Uterus (tissue), 4 donors: ENCODE results near the gene WDR49. TPM values are rescaled to one million over a fixed set of nuclear protein-coding genes. Genes with fewer than 3 reads are reported as not detected.

Experiments used
- DNase-seq, 2 donors: peaks; one replicate each; pipeline ENCODE4 v3.0.0-alpha.2; 2019 to 2020
- H3K27ac ChIP-seq, 2 donors: fragments of 200-600 bp; sonication (generic); 1 replicate in 1 of 2; 2 replicates in 1 of 2; pipeline ENCODE4 v1.5.1; 2016 to 2018
- H3K27me3 ChIP-seq, 2 donors: fragments of 200-600 bp; sonication (generic); one replicate each; pipeline ENCODE4 v1.5.1; 2018 to 2019; ENCODE audit warnings: control low read depth in 1 of 2
- H3K36me3 ChIP-seq, 2 donors: fragments of 200-600 bp; sonication (generic); one replicate each; pipeline ENCODE4 v1.5.1; 2019; ENCODE audit warnings: control low read depth in 1 of 2
- H3K4me1 ChIP-seq, 2 donors: fragments of 200-600 bp; sonication (generic); one replicate each; pipeline ENCODE4 v1.5.1; 2018 to 2019; ENCODE audit warnings: control low read depth in 1 of 2
- H3K4me3 ChIP-seq, 2 donors: fragments of 200-600 bp; sonication (generic); 1 replicate in 1 of 2; 2 replicates in 1 of 2; pipeline ENCODE4 v1.5.1; 2018 to 2019; ENCODE audit warnings: mild to moderate bottlenecking in 1 of 2
- H3K9me3 ChIP-seq, 2 donors: fragments of 200-600 bp; sonication (generic); one replicate each; pipeline ENCODE4 v1.5.1; 2019; ENCODE audit warnings: control low read depth in 1 of 2
- CTCF ChIP-seq, 4 experiments: fragments of 200-600 bp in 2 of 4; fragments of 450-650 bp in 2 of 4; sonication (generic) in 2 of 4; IDR thresholded peaks; one replicate each; pipeline ENCODE4 v1.5.1; 2016 to 2019; ENCODE audit warnings: antibody characterized with exemption in 4 of 4, mild to moderate bottlenecking in 2 of 4, moderate library complexity in 1 of 4
- POLR2A ChIP-seq, 2 donors: fragments of 450-650 bp; IDR thresholded peaks; one replicate each; pipeline ENCODE4 v1.6.1; 2016; ENCODE audit warnings: antibody characterized with exemption in 2 of 2, mild to moderate bottlenecking in 1 of 2, moderate library complexity in 1 of 2
- intact Hi-C: fragments of 100-400 bp; cut with DNase I; formaldehyde crosslinking; loops from one replicate; pipeline ENCODE4 v1.15.1; 2023; ENCODE audit warnings: low total_unique reads
- total RNA-seq, 4 donors: library from RNA; depleted of rRNA in 3 of 4; stranded (reverse); fragments of >200 nt in 3 of 4; gene quantifications; one replicate each; pipeline versions ENCODE4 v1.1.0 to v1.2.4, GENCODE V29; 2014 to 2023
- donor health status: DM: yes; HTN: yes; CAD: no.

WDR49 gene
- total RNA-seq, 4 donors from 2014 or later, result 1.7 to 23.1 (median 6.5) TPM

- no peak for DNase-seq
- H3K36me3 ChIP-seq, result no peaks in the 10 kb centered on the region
- no peak overlapping the region for H3K27ac ChIP-seq
- H3K9me3 ChIP-seq, result no peaks in the 10 kb centered on the region
- no peaks in the 10 kb centered on the region for H3K27me3 ChIP-seq
- TF ChIP-seq CTCF (IDR thresholded peaks at IDR 0.05), result no peak
- TF ChIP-seq POLR2A (IDR thresholded peaks at IDR 0.05), result no peak
- intact Hi-C loops, result no loop called here
- no peak overlapping the region for H3K4me3 ChIP-seq
- H3K4me1 ChIP-seq, result no peaks in the 10 kb centered on the region
Measured at GRCh38 chr3:167487556-167487955, 166.2 kb downstream of the WDR49 start.

GRCh38 chr3:167484551-167484950 lies 169.2 kb downstream of the WDR49 start:
- intact Hi-C loops, result no loop called here
- H3K9me3 ChIP-seq, result no peaks in the 10 kb centered on the region
- H3K4me1 ChIP-seq, result no peaks in the 10 kb centered on the region
- H3K27me3 ChIP-seq, result no peaks in the 10 kb centered on the region
- H3K36me3 ChIP-seq, result no peaks in the 10 kb centered on the region
- H3K4me3 ChIP-seq, result no peak overlapping the region
- no peak overlapping the region for H3K27ac ChIP-seq
- TF ChIP-seq POLR2A (IDR thresholded peaks at IDR 0.05) (no peak), CTCF (IDR thresholded peaks at IDR 0.05) (no peak)
- no peak for DNase-seq

GRCh38 chr3:167483708-167484475 lies 169.8 kb downstream of the WDR49 start:
- Histone ChIP-seq H3K4me1 (no peaks in the 10 kb centered on the region), H3K27ac (no peak overlapping the region), H3K4me3 (no peak overlapping the region), H3K27me3 (no peaks in the 10 kb centered on the region), H3K36me3 (no peaks in the 10 kb centered on the region), H3K9me3 (no peaks in the 10 kb centered on the region)
- no peak for DNase-seq
- intact Hi-C loops, result no loop called here
- TF ChIP-seq CTCF (IDR thresholded peaks at IDR 0.05) (no peak), POLR2A (IDR thresholded peaks at IDR 0.05) (no peak)

GRCh38 chr3:167481164-167481563 lies 172.6 kb downstream of the WDR49 start:
- no peak for TF ChIP-seq CTCF (IDR thresholded peaks at IDR 0.05)
- no peak for TF ChIP-seq POLR2A (IDR thresholded peaks at IDR 0.05)
- DNase-seq, result no peak
- H3K36me3 ChIP-seq, result no peaks in the 10 kb centered on the region
- no peak overlapping the region for H3K27ac ChIP-seq
- no peaks in the 10 kb centered on the region for H3K9me3 ChIP-seq
- H3K27me3 ChIP-seq, result no peaks in the 10 kb centered on the region
- intact Hi-C loops, result no loop called here
- H3K4me1 ChIP-seq, result no peaks in the 10 kb centered on the region
- H3K4me3 ChIP-seq, result no peak overlapping the region

- H3K4me3 ChIP-seq, result no peak overlapping the region
- H3K36me3 ChIP-seq, result no peaks in the 10 kb centered on the region
- intact Hi-C loops, result no loop called here
- no peak overlapping the region for H3K27ac ChIP-seq
- no peaks in the 10 kb centered on the region for H3K4me1 ChIP-seq
- no peaks in the 10 kb centered on the region for H3K9me3 ChIP-seq
- TF ChIP-seq CTCF (IDR thresholded peaks at IDR 0.05), result no peak
- no peaks in the 10 kb centered on the region for H3K27me3 ChIP-seq
- DNase-seq, result no peak
Measured at GRCh38 chr3:167480748-167481147, 173.0 kb downstream of the WDR49 start.
